GM19099 (cell line): ENCODE results near the gene NABP1.
A peak's percentile ranks its signal among the peaks of the same experiment; 100 is the strongest.

ENCODE experiments used
- POLR2A ChIP-seq: IDR thresholded peaks from 3 replicates; pipeline ENCODE4 v1.6.1; 2011; ENCODE audit warnings: low read depth; ENCODE audit not compliant: insufficient read length; ENCODE audit errors: extremely low read depth

NABP1 gene, protein sequence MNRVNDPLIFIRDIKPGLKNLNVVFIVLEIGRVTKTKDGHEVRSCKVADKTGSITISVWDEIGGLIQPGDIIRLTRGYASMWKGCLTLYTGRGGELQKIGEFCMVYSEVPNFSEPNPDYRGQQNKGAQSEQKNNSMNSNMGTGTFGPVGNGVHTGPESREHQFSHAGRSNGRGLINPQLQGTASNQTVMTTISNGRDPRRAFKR

DNA sequence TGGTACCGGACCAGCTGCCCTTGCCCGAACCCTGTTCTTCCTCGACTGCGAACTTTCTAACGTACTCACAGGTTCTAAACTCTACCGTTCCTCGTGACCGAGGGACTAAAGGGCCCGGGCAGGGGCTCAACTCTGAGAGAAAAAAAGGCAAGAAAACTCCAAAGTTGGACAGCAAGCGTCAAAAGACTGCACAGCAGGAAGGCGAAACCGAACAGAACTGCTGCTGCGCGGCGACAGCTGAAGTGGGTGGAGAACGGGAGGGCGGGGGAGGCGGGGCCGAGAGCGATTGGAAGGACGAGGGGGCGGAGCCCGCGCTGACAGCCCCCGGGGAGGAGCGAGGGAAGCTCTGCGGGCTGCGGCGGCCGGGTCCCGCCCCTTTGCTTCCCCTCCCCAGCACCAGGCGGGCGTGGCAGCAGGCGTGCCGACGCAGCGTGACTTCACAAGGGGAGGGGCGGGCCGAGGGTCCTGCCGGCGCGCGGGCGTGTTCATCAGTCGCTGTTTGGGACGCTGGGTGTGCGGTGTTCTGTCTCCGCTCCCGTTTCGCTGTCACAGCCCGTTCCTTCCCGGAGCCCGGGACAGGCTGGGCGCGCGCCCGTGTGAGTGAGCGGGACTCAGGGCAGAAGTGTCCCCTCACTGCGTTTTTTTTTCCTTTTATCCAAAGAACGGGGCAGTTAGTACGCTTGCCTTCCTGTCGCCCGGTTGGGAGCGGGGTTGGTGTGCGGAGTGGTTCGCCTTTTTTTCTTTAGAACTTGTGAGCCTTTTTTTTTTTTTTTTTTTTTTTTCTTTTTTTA, at the start of gene NABP1:
Gene NABP1 (plus strand): TSS at position 491 of the 791 bp plus-strand sequence. CDS start 479 bp downstream, outside the sequence.
- peak; percentile 100 for TF ChIP-seq POLR2A

DNA sequence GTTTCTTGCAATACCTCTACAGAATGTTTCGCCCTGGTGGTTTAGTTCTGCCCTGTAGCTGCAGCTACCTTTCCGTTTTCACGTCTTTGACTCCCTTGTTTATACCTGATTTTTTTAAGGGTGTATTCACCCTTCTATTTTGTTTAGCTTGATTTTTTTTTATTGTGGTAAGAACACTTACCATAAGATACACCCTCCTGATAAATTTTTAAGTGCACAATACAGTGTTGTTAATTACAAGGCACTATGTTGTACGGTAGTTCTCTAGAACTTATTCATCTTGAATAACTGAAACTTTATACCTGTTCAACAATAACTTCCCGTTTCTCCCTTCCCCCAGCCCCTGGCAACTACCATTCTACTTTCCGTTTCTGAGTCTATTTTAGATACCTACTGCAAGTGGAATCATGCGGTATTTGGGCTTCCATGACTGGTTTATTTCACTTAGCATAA, 48.9 kb upstream of the NABP1 start:
- TF ChIP-seq POLR2A = no peak

DNA sequence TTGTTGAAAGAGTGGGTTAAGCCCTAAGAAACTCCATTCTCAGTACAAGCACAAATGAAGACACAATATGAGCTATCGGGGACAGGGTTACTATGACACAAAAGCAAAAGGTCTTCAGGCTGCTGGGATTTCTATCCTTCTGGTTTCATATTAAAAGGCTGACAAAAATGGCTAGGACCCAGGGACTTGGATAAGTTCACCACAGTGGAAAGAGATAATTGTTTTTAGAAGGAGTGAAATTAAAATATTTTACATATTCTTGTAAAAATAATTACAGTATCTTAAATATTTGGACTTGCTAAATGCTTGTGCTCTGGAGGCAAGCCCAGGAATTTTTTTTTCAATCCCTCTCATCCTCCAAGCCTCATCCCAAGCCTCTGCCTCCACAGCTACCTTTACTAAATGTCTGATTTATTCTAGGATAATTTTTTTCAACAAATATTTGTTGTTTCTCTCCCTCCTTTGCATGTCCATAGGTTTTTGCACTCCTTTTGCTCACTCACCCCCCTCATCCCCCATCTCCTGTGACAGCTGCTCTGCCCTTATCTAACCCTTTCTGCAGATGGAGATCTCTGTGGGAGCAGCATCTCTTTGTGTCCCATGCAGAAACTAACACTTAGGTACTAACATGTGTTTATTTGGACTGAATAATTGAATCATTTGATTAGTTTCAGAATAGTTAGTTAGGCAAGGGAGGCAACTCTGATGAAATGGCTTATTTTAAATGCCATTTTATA, 47.8 kb upstream of the NABP1 start:
- TF ChIP-seq POLR2A = no peak

DNA sequence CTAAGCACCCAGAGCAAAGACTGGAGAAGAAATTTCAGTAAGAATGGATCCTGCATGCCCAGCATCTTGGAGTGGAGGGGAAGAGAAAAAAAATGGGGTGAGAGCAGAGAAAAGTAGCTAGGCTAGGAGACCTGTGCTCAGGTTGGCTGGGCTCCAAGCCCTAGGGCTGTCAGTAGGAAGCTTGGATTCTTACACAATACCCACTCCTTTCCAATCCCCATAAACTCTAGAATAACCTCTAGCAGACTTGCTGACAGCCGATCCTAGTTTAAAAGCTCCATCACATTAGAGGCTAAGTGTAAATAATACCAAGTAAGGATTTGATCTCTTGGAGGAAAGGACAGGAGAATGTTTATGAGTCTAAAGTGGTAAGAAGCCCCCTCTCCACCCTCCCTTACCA, 46.2 kb upstream of the NABP1 start:
- no peak for TF ChIP-seq POLR2A

DNA sequence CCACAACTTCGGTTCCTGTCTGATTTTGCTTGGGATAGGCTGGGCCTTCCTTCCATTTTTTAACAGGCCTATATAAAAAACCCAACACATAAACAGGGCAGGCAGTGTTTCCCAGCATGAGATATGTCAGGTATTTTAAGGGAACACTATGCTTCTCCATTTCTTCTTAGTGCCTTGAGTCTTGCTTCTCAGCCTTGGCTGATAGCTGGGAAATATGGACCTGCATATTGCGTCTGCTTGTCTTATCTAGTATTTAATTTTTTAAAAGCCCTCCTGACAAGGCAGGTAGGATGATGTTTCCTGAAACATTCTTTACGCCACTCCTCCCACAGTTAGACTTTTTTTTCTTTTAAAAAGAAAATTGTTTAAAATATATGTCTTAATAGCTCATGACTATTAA, 45.5 kb upstream of the NABP1 start:
- TF ChIP-seq POLR2A = no peak

DNA sequence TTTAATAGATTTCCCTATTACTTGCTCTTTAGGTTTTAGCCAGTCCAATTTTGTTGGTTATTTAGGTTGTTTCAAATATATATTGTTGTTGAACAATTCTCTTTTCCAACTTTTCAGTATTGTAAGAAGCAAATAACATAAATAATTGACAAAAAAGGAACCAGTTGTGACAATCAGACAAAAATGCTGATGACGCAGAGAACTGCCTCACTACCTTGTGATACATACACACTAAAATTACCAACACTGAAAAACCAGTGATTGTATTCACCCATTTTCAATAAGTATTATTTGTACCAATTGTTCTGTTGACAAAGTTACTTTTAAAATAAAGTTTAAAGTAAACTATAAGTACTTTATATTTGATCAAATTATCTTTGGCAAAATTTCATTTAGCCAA, 43.1 kb upstream of the NABP1 start:
- TF ChIP-seq POLR2A = no peak

DNA sequence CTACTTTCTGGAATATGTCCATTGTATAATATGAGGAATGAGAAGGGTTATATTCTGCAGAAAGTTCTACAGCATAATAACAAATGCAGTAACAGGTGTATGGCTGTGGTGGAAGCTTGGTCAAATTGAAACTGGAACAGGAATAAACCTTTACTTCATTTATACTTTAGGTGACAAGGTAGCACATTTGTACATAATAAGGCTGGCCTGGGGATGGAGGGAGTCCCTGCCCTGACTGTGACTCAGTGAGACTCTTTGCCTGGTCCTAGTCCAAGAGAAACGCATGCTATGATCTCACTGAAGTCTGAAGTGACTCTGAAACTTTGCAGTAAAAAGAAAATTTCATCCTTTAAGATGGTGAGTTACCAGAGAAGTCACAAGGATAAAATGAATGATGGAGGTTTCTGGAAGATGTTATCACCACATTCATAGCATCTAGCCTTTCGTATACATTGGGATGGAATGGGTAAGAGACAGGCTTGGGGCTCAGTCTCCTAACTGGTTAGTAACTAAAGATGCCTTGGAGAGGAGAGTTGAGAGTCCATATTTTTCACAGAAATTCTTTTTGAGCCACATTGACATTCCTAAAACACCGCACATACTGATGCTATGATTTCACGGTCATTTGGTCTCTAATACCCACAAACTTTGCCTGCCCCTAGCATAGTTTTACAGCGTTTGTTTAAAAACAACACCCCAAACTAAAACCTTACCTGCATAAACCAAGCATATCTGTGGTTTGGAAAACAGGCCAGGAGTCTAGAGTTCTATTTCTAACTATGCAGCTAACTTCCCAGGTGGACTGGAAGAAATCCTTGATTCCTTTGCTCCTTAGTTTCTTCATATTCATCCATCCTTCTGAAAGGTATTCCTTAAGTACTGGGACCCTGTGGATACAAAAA, 42.4 kb upstream of the NABP1 start:
- TF ChIP-seq POLR2A = no peak

DNA sequence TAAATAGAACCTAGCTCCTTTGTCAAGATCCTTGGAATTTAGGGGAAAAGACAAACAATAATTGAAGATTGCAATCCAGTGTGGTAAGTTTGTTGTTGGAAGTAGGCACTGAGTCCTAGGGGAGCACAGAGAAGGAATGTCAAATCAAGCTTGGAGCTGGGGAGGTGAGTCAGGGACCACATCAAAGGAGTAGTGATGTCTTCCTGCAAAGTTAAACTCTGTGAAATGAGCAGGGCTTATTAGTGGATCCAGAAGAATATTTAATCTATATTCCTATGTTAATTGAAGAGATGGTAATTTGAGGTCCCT, 41.7 kb upstream of the NABP1 start:
- no peak for TF ChIP-seq POLR2A

DNA sequence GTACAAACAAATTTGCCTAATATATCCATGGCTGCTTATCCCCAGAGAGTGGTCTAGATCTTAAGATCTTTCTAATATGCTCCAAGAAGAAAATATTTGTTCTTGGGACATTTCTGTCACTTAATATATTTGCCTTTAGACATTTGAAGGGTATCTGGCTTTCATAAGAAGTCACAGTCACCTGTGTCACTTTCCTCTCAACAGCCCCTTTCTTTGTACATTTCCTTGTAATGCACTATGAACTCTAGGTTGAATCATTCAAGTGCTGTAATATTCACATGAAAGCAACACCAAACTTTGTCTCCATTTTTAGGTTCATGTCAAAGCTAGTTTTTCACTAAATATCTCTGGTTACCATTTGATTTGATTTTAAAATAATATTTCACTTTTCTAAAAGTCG, 41.4 kb upstream of the NABP1 start:
- TF ChIP-seq POLR2A = no peak

DNA sequence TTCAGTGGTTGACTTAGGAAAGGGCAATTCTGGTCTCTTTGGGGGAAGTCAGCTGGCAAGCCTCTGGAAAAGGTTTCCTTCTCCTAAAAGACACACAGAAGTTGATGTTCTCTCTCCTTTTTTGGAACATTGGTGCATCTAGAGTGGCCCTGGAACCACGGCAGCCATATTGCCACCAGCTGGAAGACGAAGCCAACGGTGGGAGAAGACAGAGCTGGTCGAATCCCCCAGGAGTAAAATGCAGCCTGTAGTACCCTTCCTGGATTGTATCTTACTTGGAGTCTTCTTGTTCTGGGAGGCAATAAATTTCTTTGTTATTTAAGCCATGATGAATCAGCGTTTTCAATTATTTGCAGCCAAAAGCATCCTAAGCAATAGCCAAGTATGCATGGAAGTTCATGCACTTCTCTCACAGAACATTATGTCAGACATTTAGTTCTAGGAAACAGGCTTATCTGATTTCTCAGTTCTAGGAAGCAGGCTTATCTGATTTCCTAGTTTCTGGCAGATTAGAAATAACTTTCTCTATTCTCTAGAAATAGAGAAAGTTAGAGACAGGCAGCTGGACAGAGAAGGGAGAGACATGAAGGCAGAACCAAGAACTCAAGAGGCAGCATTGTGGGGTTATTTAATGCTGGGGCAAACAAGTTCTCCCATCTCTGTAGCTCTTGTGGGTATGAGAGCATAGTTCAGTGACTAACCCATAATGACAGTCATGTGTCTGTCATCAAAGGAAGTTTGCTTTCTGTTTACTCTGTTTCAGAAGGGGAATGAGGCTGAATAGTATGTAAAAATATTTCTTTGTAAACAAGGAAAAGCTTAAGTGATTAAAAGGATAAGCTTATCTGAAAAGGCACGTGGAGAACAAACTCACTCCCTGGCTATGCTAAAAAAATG, 40.5 kb upstream of the NABP1 start:
- no peak for TF ChIP-seq POLR2A

DNA sequence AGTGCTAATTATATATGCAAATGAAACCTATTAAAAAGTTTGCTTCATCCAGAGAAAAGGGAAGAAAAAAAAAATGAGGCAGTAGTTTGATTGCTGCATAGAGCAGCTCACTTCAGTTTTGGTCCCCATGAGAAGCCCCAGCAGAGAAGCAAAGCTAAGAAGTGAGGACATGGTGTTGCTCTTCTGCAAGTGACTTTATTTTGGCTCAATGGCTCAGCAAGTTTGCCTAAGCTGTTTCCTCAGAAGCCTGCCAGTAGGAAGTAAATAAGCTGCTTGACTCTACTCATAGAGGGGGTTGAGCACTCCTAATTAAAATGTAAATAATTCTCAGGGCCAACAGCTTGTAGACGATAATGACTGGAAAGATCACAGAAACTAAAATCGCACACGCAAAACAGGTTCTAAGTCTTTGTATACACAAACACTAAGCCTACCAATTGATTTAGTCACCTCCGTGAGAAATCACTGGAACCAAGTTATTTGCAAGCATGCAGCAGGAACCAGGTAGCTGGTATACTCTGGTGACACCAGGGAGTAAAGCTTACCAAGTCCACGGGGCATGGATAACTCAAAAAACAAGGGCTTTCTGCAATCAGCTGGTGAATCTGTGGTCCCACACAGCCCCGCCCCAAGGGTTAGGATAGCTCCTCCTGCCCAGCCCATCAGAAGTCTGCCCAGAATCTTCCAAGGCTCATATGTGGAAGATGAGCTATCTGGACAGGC, 39.7 kb upstream of the NABP1 start:
- no peak for TF ChIP-seq POLR2A

DNA sequence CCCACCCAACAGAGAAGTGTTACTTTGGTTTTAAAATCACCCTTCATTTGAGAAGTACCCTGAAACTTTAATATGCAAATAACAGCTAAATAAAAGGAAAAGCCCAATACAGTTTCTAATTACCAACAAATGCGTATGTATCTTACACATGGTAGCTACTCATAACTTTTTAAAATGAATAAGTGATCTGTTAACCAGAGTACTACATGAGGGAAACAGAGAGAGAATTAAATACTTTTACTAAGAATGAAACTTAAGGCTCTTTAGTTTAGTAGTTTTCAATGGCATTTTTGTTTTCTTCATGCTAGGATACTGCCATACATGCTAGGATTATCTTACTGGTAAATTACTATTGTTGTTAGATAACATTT, 39.1 kb upstream of the NABP1 start:
- TF ChIP-seq POLR2A = no peak

DNA sequence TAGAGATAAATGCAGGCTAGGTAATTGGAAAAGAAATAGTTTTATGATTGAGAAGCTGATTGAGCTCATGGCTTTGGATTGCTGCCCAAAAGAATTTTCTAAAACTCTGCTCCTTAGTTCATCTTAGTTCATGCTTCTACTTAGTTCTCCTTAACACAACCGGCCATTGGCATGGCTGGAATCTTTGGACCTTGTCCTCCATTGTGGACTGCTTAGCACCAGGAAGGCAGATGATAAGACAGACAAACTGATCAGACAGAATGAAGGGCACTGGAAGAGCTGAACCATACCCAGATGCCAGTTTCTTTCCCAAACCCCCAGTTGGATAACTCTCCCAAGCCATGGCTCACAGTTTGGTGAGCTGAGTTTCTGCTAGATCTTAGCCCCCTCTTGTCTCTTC, 36.3 kb upstream of the NABP1 start:
- TF ChIP-seq POLR2A = no peak
